HG02588 (cell line): ENCODE results near the gene KRTAP10-4.
"Not testable (repeated sequence)": the region's sequence is repeated elsewhere in the genome, so short reads cannot be mapped to it uniquely, and the experiment has no call there.

Source experiments
- ATAC-seq: cut with Tn5 transposase; IDR thresholded peaks from one replicate; pipeline ENCODE4 v1.9.1; 2021; ENCODE audit warnings: mild to moderate bottlenecking, moderate library complexity; ENCODE audit not compliant: unreplicated experiment

KRTAP10-4 gene

GRCh38 chr21:44556879-44557278 is 16.6 kb upstream of the KRTAP10-4 start:
- ATAC-seq: no peak

- no peak for ATAC-seq
Observed at GRCh38 chr21:44557491-44558328, 15.8 kb upstream of the KRTAP10-4 start.

- ATAC-seq: not testable (repeated sequence)
Observed at GRCh38 chr21:44558329-44558675, 15.2 kb upstream of the KRTAP10-4 start.

- no peak for ATAC-seq
Observed at GRCh38 chr21:44558695-44559094, 14.8 kb upstream of the KRTAP10-4 start, which contains the start of gene KRTAP10-3. Gene KRTAP10-3, minus strand, starts transcription at chr21:44558795. Its CDS starts 80 bp downstream, at chr21:44558715.

GRCh38 chr21:44564099-44564498 is 9.4 kb upstream of the KRTAP10-4 start:
- ATAC-seq: no peak

- no peak for ATAC-seq
Observed at GRCh38 chr21:44564886-44565598, 8.5 kb upstream of the KRTAP10-4 start.

- no peak for ATAC-seq
Observed at GRCh38 chr21:44566403-44566802, 7.1 kb upstream of the KRTAP10-4 start.

GRCh38 chr21:44567481-44568171 is 5.9 kb upstream of the KRTAP10-4 start:
- ATAC-seq: no peak

- ATAC-seq: no peak
Observed at GRCh38 chr21:44568261-44568660, 5.3 kb upstream of the KRTAP10-4 start.

- no peak for ATAC-seq
Observed at GRCh38 chr21:44568667-44569556, 4.6 kb upstream of the KRTAP10-4 start.

- ATAC-seq: no peak
Observed at GRCh38 chr21:44569861-44570517, 3.5 kb upstream of the KRTAP10-4 start.

GRCh38 chr21:44571296-44571695 is 2.2 kb upstream of the KRTAP10-4 start:
- no peak for ATAC-seq

- ATAC-seq: no peak
Observed at GRCh38 chr21:44571844-44572782, 1.4 kb upstream of the KRTAP10-4 start.

GRCh38 chr21:44572959-44573583 is 458 bp upstream of the KRTAP10-4 start:
- ATAC-seq: no peak

GRCh38 chr21:44574457-44575306 is 1.2 kb downstream of the KRTAP10-4 start:
- ATAC-seq: no peak

- no peak for ATAC-seq
Observed at GRCh38 chr21:44575307-44576024, 1.9 kb downstream of the KRTAP10-4 start.

GRCh38 chr21:44576025-44576420 is 2.5 kb downstream of the KRTAP10-4 start:
- ATAC-seq: no peak
